Dermis microvascular lymphatic vessel endothelial cell (primary cell): ENCODE data around the gene C19orf85. TPM values are rescaled to one million over a fixed set of nuclear protein-coding genes. Genes with fewer than 3 reads are reported as not detected.
A peak's percentile ranks its signal among the peaks of the same experiment; 100 is the strongest.
"Not testable (repeated sequence)": the region's sequence is repeated elsewhere in the genome, so short reads cannot be mapped to it uniquely, and the experiment has no call there.

ENCODE experiments used
- DNase-seq, 2 donors: peaks; one replicate each; pipeline versions ENCODE4 v3.0.0 to v3.0.0-alpha.2; 2010; ENCODE audit warnings: low read depth in 2 of 2
- total RNA-seq: library from RNA; depleted of rRNA; stranded (reverse); fragments of >200 nt; gene quantifications from 2 replicates; pipeline ENCODE4 v1.2.1, GENCODE V29; 2014

Gene C19orf85
- total RNA-seq, 1 donor from 2014 or later = not detected

GRCh38 chr19:55459950-55460657 lies 4.4 kb downstream of the C19orf85 start:
- peak; percentile 9 to 40 for DNase-seq

GRCh38 chr19:55459551-55459949 lies 5.0 kb downstream of the C19orf85 start:
- DNase-seq = no peak

- no peak for DNase-seq
Measured at GRCh38 chr19:55457683-55458457, 6.7 kb downstream of the C19orf85 start.

GRCh38 chr19:55456347-55456746 lies 8.2 kb downstream of the C19orf85 start:
- DNase-seq = no peak

- no peak for DNase-seq
Measured at GRCh38 chr19:55455576-55456235, 8.8 kb downstream of the C19orf85 start.

GRCh38 chr19:55454787-55455243 lies 9.7 kb downstream of the C19orf85 start:
- DNase-seq = peak; percentile 9 to 52

GRCh38 chr19:55453511-55454260 lies 10.9 kb downstream of the C19orf85 start:
- no peak for DNase-seq

GRCh38 chr19:55452749-55453346 lies 11.7 kb downstream of the C19orf85 start:
- DNase-seq = peak; percentile 6 to 63

GRCh38 chr19:55451965-55452748 lies 12.4 kb downstream of the C19orf85 start:
- DNase-seq = no peak

GRCh38 chr19:55451163-55451964 lies 13.2 kb downstream of the C19orf85 start:
- DNase-seq = no peak

GRCh38 chr19:55449469-55449868 lies 15.1 kb downstream of the C19orf85 start:
- no peak for DNase-seq

GRCh38 chr19:55448175-55448490 lies 16.4 kb downstream of the C19orf85 start:
- DNase-seq = not testable (repeated sequence)

- no peak for DNase-seq
Measured at GRCh38 chr19:55447421-55448174, 17.0 kb downstream of the C19orf85 start.

GRCh38 chr19:55446060-55446459 lies 18.5 kb downstream of the C19orf85 start:
- no peak for DNase-seq

GRCh38 chr19:55444646-55445045 lies 19.9 kb downstream of the C19orf85 start:
- DNase-seq = no peak

- DNase-seq = no peak
Measured at GRCh38 chr19:55443824-55444480, 20.6 kb downstream of the C19orf85 start.

- no peak for DNase-seq
Measured at GRCh38 chr19:55443045-55443823, 21.3 kb downstream of the C19orf85 start, which contains the start of gene SHISA7. TSS of gene SHISA7 (minus strand) at chr19:55443300. CDS start at chr19:55442863, 437 bp downstream.
